Ecto neural progenitor cell (in vitro differentiated cells): ENCODE results near the gene SDE2.
A peak's percentile ranks its signal among the peaks of the same experiment; 100 is the strongest.
"Not testable (repeated sequence)": the region's sequence is repeated elsewhere in the genome, so short reads cannot be mapped to it uniquely, and the experiment has no call there.

Experiments used
- DNase-seq: peaks from one replicate; pipeline ENCODE4 v3.0.0-alpha.2; 2018; ENCODE audit warnings: low spot score

Gene SDE2

GRCh38 chr1:225975146-225975545 is 24.0 kb downstream of the SDE2 start:
- not testable (repeated sequence) for DNase-seq

- no peak for DNase-seq
These were observed 24.7 kb downstream of the SDE2 start for GRCh38 chr1:225974454-225974853.

- DNase-seq: no peak
These were observed 26.0 kb downstream of the SDE2 start for GRCh38 chr1:225973158-225973557.

GRCh38 chr1:225972344-225973152 is 26.6 kb downstream of the SDE2 start:
- DNase-seq: no peak

GRCh38 chr1:225970592-225971157 is 28.5 kb downstream of the SDE2 start:
- not testable (repeated sequence) for DNase-seq

- not testable (repeated sequence) for DNase-seq
These were observed 29.4 kb downstream of the SDE2 start for GRCh38 chr1:225969751-225970150.

GRCh38 chr1:225965231-225965630 is 33.9 kb downstream of the SDE2 start:
- DNase-seq: no peak

GRCh38 chr1:225963735-225964530 is 35.2 kb downstream of the SDE2 start:
- no peak for DNase-seq

- DNase-seq: peak; percentile 86
These were observed 36.6 kb downstream of the SDE2 start for GRCh38 chr1:225962440-225962975.

GRCh38 chr1:225961659-225962439 is 37.3 kb downstream of the SDE2 start:
- no peak for DNase-seq

- DNase-seq: no peak
These were observed 41.1 kb downstream of the SDE2 start for GRCh38 chr1:225958041-225958440.

GRCh38 chr1:225954753-225955152 is 44.4 kb downstream of the SDE2 start:
- DNase-seq: no peak

GRCh38 chr1:225953315-225953714 is 45.8 kb downstream of the SDE2 start:
- DNase-seq: no peak

GRCh38 chr1:225950905-225951497 is 48.1 kb downstream of the SDE2 start:
- no peak for DNase-seq

GRCh38 chr1:225949041-225949440 is 50.1 kb downstream of the SDE2 start:
- DNase-seq: no peak

GRCh38 chr1:225946803-225947202 is 52.3 kb downstream of the SDE2 start:
- no peak for DNase-seq

- no peak for DNase-seq
These were observed 53.0 kb downstream of the SDE2 start for GRCh38 chr1:225946082-225946620.

GRCh38 chr1:225945564-225945963 is 53.6 kb downstream of the SDE2 start:
- DNase-seq: no peak

- DNase-seq: no peak
These were observed 54.2 kb downstream of the SDE2 start for GRCh38 chr1:225944951-225945350.

GRCh38 chr1:225944387-225944786 is 54.8 kb downstream of the SDE2 start:
- no peak for DNase-seq

GRCh38 chr1:225943582-225943981 is 55.6 kb downstream of the SDE2 start:
- DNase-seq: no peak
